Stimulated activated naive B cell treated with anti-CD40 and anti-IgM and Interleukin-4, amounts not matched to agents 10 μg/mL and 1 μg/mL and 100 μg/mL, for 72 hours (primary cell): Measurements from ENCODE around the gene ABTB2.

Experiments used
- ATAC-seq, 2 donors: fragments of 150-1000 bp; cut with Tn5 transposase; replicated peaks; 2 replicates each; pipeline ENCODE4 v1.10.0; 2021; ENCODE audit warnings: moderate library complexity in 1 of 2
- DNase-seq: peaks from one replicate; pipeline ENCODE4 v3.0.0; 2021
- H3K27ac Mint-ChIP-seq: one replicate; pipeline ENCODE4 v1.8.0; 2022; ENCODE audit warnings: mild to moderate bottlenecking, mixed read lengths
- H3K27me3 Mint-ChIP-seq, 2 donors: one replicate each; pipeline ENCODE4 v1.8.0; 2022; ENCODE audit warnings: mixed read lengths in 2 of 2
- H3K36me3 Mint-ChIP-seq, 2 donors: one replicate each; pipeline ENCODE4 v1.8.0; 2022; ENCODE audit warnings: mixed read lengths in 2 of 2, mild to moderate bottlenecking in 1 of 2
- H3K4me1 Mint-ChIP-seq, 2 donors: one replicate each; pipeline ENCODE4 v1.8.0; 2022; ENCODE audit warnings: mixed read lengths in 2 of 2, mild to moderate bottlenecking in 1 of 2
- H3K4me3 Mint-ChIP-seq, 2 donors: one replicate each; pipeline ENCODE4 v1.8.0; 2022; ENCODE audit warnings: mild to moderate bottlenecking in 2 of 2, mixed read lengths in 2 of 2, moderate library complexity in 1 of 2
- H3K9me3 Mint-ChIP-seq, 2 donors: one replicate each; pipeline ENCODE4 v1.8.0; 2022; ENCODE audit warnings: mixed read lengths in 2 of 2, mild to moderate bottlenecking in 1 of 2

ABTB2 gene

DNA sequence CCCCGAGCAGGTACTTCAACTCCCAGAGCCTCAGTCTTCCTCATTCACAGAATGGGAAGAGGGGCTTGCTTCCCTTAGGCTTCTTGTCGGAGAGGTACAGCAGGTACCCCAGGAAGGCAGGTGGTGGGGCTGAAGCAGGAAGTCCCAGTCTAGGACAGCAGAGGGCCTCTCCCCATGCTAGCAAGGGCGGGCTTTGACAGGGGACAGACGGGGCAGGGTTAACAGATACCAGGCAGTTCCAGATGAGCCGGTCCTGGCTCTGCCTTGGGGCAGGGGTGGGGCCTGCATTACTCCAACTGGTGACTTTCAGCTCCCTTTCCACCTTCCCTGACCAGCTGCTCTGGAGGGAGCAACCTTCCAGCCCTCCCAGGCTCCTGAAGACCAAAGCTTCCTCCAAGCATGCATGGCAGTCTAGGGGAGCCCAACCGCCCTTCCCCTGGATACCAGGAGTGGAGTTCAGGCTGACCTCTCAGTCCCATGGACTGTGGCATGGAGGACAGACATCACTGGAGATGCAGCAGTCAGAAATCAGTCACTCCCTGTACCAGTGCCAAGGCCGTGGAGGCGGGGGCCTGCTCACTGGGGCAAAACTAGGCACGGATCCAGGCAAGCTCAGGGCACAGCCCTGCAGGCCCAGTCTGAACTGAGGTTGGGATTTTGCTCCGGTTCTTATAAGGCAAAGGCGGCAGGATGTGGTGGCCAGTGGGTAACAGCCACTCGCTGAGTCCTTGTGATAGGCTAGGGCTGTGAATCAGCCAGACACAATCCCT is 191.8 kb downstream of the ABTB2 start:
- ATAC-seq: no peak
- Mint-ChIP-seq H3K27ac (no peak overlapping the region), H3K4me3 (no peak overlapping the region)

DNA sequence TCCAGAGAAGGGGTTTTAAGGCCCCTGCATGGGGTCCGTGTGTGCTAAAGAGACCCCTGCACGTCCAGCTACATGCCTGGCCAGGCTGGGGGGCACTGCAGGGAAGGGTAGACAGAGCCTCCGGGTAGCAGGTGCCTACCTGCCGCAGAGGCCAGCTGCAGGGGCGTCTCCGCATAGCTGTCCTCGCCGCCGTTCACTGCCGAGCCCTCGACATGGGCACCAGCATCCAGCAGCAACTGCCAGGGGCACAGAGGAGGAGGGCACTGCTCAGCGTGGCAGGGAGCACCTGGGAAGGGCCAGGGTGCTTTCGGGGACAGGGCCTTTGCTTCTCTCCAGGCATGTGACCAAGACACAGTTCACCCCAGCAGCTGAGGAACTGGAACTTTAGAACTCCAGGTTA is 192.7 kb downstream of the ABTB2 start:
- H3K9me3 Mint-ChIP-seq: no peaks in the 10 kb centered on the region

More for the DNA sequence above, 191.8 kb downstream of the ABTB2 start:
- peaks cover 74 to 95% of the 10 kb centered on the region in 2 donors for H3K36me3 Mint-ChIP-seq
- DNase-seq: no peak
- peaks cover 2 to 10% of the 10 kb centered on the region in 2 donors for H3K4me1 Mint-ChIP-seq
- no peaks in the 10 kb centered on the region for H3K9me3 Mint-ChIP-seq
- H3K27me3 Mint-ChIP-seq: peaks cover 0 to 11% of the 10 kb centered on the region in 2 donors

DNA sequence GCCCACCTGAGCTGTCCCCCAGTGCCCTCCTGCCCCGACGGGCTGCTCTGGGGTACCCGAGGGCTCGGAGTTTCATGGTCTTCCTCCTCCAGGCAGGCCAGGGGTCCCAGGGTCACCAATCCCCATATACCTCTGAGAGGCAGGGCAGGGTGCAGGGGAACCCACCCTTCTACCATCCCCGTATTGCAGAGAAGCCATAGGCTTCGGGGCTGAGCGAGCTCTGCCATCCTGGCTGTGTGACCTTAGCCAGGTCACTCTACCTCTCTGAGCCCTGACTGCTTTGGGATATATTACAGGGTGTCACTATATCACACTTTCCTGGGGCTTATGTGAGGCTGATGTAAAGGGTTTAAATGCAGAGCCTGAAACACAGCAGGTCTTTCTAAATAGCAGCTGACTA is 195.0 kb downstream of the ABTB2 start:
- Mint-ChIP-seq H3K9me3 (no peaks in the 10 kb centered on the region), H3K27me3 (peaks cover 0 to 10% of the 10 kb centered on the region in 2 donors), H3K4me1 (peaks cover 6 to 17% of the 10 kb centered on the region in 2 donors), H3K27ac (no peak overlapping the region), H3K4me3 (no peak overlapping the region), H3K36me3 (peaks cover 65 to 91% of the 10 kb centered on the region in 2 donors)
- DNase-seq (no peak), ATAC-seq (no peak)

More for the DNA sequence above, 192.7 kb downstream of the ABTB2 start:
- peaks cover 0 to 10% of the 10 kb centered on the region in 2 donors for H3K27me3 Mint-ChIP-seq
- peaks cover 70 to 95% of the 10 kb centered on the region in 2 donors for H3K36me3 Mint-ChIP-seq
- H3K4me1 Mint-ChIP-seq: peaks cover under 1 to 10% of the 10 kb centered on the region in 2 donors
- H3K27ac Mint-ChIP-seq: no peak overlapping the region
- ATAC-seq (no peak), DNase-seq (no peak)
- H3K4me3 Mint-ChIP-seq: no peak overlapping the region

- no peak for DNase-seq
- H3K4me3 Mint-ChIP-seq: no peak overlapping the region
- ATAC-seq: no peak
- H3K27ac Mint-ChIP-seq: peak overlapping the region; percentile 51
- peaks cover 0 to 10% of the 10 kb centered on the region in 2 donors for H3K27me3 Mint-ChIP-seq
- peaks cover 64 to 91% of the 10 kb centered on the region in 2 donors for H3K36me3 Mint-ChIP-seq
- peaks cover 6 to 17% of the 10 kb centered on the region in 2 donors for H3K4me1 Mint-ChIP-seq
- H3K9me3 Mint-ChIP-seq: no peaks in the 10 kb centered on the region
Observed at GRCh38 chr11:34162493-34162820, 195.4 kb downstream of the ABTB2 start.

- DNase-seq: peak; percentile 23
- Mint-ChIP-seq H3K27ac (no peak overlapping the region), H3K4me3 (no peak overlapping the region), H3K27me3 (peaks cover 0 to 5% of the 10 kb centered on the region in 2 donors), H3K36me3 (peaks cover 63 to 89% of the 10 kb centered on the region in 2 donors), H3K4me1 (peaks cover 6 to 17% of the 10 kb centered on the region in 2 donors), H3K9me3 (no peaks in the 10 kb centered on the region)
- peak; percentile 52 to 75 for ATAC-seq
Observed at GRCh38 chr11:34161812-34162492, 195.9 kb downstream of the ABTB2 start.

GRCh38 chr11:34161361-34161760 is 196.4 kb downstream of the ABTB2 start:
- no peak overlapping the region for H3K4me3 Mint-ChIP-seq
- DNase-seq: no peak
- H3K4me1 Mint-ChIP-seq: peaks cover 6 to 17% of the 10 kb centered on the region in 2 donors
- no peaks in the 10 kb centered on the region for H3K27me3 Mint-ChIP-seq
- H3K27ac Mint-ChIP-seq: no peak overlapping the region
- no peaks in the 10 kb centered on the region for H3K9me3 Mint-ChIP-seq
- no peak for ATAC-seq
- peaks cover 59 to 87% of the 10 kb centered on the region in 2 donors for H3K36me3 Mint-ChIP-seq

DNA sequence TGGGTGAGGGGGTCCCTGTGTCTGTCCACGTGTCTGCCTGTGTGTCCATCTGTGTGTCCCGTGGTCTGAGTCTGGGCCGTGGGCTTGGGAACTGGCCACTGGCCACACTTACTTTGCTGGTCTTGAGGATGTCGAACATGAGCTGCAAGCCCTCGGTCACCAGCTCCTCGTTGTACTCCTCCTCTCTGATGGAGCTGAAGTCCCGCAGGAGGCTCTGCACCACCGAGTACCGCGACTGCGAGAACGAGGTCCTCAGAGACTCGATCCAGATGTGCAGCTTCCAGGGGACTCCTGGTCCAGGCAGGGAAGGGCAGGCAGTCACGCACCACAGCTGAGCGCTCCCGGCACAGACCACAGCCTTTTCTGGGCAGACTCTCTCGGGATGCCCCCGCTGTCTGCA is 197.0 kb downstream of the ABTB2 start:
- Mint-ChIP-seq H3K36me3 (peaks cover 56 to 85% of the 10 kb centered on the region in 2 donors), H3K4me3 (no peak overlapping the region), H3K27ac (no peak overlapping the region), H3K27me3 (no peaks in the 10 kb centered on the region), H3K4me1 (peaks cover 9 to 17% of the 10 kb centered on the region in 2 donors), H3K9me3 (no peaks in the 10 kb centered on the region)
- DNase-seq (no peak), ATAC-seq (no peak)

DNA sequence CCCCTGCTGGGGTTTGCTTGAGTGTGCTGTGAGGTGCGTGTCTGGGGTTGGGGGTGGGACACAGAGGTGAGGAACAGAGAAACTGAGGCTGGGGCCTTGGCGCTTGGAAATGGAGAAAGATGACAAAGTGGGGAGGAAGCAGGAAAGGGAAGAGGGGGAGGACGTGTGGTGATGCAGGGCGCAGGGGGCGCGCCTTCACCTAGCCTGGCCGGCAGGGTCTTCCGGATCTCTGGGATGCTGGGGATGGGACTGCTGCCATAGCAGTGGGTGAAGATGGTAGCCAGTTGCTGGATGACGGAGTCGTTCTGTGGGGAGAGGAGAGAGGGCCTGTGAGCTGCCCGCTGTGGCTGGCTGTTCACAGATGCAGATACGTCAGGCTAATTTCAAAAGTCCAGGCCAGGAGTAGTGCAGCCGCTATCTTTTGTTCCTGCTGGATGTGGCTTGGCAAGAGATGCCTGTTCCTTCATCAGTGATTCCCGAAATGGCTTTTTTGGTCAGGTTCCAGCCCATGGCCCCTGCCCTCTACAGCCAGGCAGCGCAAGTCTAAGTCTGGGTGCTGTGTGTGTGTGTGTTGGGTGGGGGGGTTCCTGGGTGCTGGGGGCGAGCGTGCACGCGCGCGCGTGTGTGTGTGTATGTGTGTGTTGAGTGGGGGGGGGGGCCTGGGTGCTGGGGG is 197.6 kb downstream of the ABTB2 start:
- no peak for DNase-seq
- peak overlapping the region; percentile 60 for H3K27ac Mint-ChIP-seq
- peaks cover 51 to 84% of the 10 kb centered on the region in 2 donors for H3K36me3 Mint-ChIP-seq
- H3K4me1 Mint-ChIP-seq: peaks cover 11 to 18% of the 10 kb centered on the region in 2 donors
- H3K9me3 Mint-ChIP-seq: no peaks in the 10 kb centered on the region
- ATAC-seq: no peak
- peak overlapping the region in 1 of 2 donors; percentile 23 for H3K4me3 Mint-ChIP-seq
- no peaks in the 10 kb centered on the region for H3K27me3 Mint-ChIP-seq

DNA sequence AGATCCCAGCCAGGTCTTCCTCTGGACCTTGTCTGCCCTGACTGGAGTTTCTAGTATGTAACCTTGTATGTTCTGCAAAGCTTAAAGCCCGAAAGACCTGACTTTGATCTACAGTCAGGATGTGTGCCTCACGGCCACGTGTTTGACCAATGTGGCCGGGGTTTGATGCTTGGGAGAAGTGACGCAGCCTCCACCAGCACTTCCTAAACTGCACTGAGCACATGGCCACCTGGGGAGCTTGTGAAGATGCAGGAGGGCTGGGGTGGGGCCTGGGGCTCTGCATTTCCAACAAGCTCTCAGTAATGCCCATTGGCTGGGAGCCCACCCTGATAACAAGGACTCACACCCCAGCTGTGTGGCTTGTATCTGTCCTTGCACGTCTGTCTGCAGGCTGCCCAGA is 199.1 kb downstream of the ABTB2 start:
- Mint-ChIP-seq H3K4me1 (peaks cover 25 to 33% of the 10 kb centered on the region in 2 donors), H3K9me3 (no peaks in the 10 kb centered on the region), H3K27me3 (no peaks in the 10 kb centered on the region), H3K36me3 (peaks cover 50 to 80% of the 10 kb centered on the region in 2 donors), H3K4me3 (no peak overlapping the region), H3K27ac (no peak overlapping the region)
- DNase-seq (no peak), ATAC-seq (no peak)

DNA sequence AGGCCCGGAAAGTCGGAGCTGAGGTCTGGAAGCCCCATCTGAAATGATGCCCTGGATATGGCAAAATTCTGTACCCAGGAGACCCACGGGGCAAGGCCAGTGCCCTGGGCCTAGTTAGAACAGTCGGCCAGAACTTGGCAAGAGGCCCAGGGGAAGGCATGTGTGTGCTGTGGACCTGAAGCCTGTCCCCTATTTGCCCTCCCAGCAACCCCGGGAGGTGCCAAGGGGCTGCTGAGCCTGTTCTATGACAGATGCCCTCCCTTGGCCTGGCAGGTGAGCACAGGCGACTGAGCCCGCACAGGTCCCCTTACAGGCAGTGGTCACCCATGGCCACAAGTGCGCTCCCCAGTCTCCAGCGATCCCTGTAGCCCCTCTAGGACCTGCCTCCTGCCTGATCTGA is 200.6 kb downstream of the ABTB2 start:
- Mint-ChIP-seq H3K27ac (peak overlapping the region; percentile 76), H3K4me1 (peaks cover 37 to 44% of the 10 kb centered on the region in 2 donors), H3K36me3 (peaks cover 49 to 79% of the 10 kb centered on the region in 2 donors), H3K4me3 (no peak overlapping the region), H3K9me3 (no peaks in the 10 kb centered on the region), H3K27me3 (no peaks in the 10 kb centered on the region)
- ATAC-seq: no peak
- DNase-seq: no peak

DNA sequence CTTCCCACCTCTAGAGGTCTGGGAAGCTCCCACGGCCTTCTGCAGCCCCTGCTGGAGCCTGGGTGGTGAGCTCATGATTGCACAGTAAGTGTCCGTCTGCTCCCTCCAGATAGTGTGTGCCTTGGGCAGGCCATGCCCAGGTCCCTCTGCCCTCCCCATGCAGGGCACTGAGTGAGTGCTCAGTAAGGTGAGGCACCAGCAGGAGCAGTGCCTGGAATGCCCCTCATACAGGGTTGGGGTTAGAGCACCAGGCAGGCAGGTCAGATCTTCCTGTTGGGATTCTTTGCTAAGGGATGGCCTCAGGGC is 202.1 kb downstream of the ABTB2 start:
- H3K9me3 Mint-ChIP-seq: no peaks in the 10 kb centered on the region
- no peak for ATAC-seq
- H3K4me3 Mint-ChIP-seq: no peak overlapping the region
- peaks cover 49 to 77% of the 10 kb centered on the region in 2 donors for H3K36me3 Mint-ChIP-seq
- H3K27me3 Mint-ChIP-seq: no peaks in the 10 kb centered on the region
- peak overlapping the region; percentile 75 for H3K27ac Mint-ChIP-seq
- H3K4me1 Mint-ChIP-seq: peaks cover 42 to 50% of the 10 kb centered on the region in 2 donors
- no peak for DNase-seq

DNA sequence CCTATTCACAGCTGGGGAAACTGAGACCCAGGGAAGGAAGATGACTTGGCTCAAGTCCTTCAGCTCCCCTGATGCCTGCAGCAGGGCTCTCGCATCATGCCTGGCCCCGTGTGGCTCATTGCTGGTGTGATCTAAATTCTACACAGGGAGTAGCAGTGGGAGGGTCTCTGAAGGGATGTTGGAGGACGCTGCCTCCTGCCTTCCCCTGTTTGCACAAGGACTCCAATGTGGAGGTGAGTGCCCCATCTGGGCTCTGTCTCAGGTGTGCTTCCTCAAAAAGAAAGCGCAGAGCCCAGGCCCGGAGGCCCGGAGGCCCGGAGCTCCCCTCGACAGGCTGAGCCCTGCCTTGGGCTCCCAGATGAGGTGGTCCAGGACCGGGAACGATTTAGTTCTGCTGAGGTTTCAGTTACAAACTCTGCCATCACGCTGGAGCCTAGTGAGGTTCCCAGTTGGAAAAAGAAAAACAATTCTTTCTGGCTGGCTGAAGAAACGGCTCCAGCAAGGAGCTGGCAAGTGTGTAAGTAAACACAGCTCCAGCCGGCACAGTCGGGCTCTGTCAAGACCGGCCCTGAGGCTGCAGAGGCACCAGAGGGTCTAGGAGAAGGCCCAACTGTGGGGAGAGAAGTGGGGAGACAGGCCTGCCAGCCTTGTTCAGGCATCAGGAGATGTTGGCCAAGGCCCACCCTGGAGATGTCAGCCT is 202.6 kb downstream of the ABTB2 start:
- Mint-ChIP-seq H3K36me3 (peaks cover 50 to 77% of the 10 kb centered on the region in 2 donors), H3K4me1 (peaks cover 42 to 50% of the 10 kb centered on the region in 2 donors), H3K4me3 (peak overlapping the region; percentile 56 to 64), H3K27me3 (no peaks in the 10 kb centered on the region), H3K9me3 (no peaks in the 10 kb centered on the region), H3K27ac (peak overlapping the region; percentile 81)
- ATAC-seq (no peak), DNase-seq (no peak)

GRCh38 chr11:34154059-34154875 is 203.5 kb downstream of the ABTB2 start:
- DNase-seq (peak; percentile 56), ATAC-seq (peak; percentile 93 to 94)
- H3K27me3 Mint-ChIP-seq: no peaks in the 10 kb centered on the region
- no peaks in the 10 kb centered on the region for H3K9me3 Mint-ChIP-seq
- peaks cover 44 to 74% of the 10 kb centered on the region in 2 donors for H3K36me3 Mint-ChIP-seq
- H3K4me1 Mint-ChIP-seq: peaks cover 38 to 50% of the 10 kb centered on the region in 2 donors
- peak overlapping the region; percentile 56 to 64 for H3K4me3 Mint-ChIP-seq
- peak overlapping the region; percentile 81 for H3K27ac Mint-ChIP-seq
